ENCODE measurements around the gene ATG9B. TPM values are rescaled to one million over a fixed set of nuclear protein-coding genes. Genes with fewer than 3 reads are reported as not detected.

The ATG9B gene
- total and polyA plus RNA-seq, 9 of the 15 experiments (the other 6 are each of a cell fraction or from before 2014, with no cell fraction given): 0.29 to 8.0 (median 2.1) TPM

DNA sequence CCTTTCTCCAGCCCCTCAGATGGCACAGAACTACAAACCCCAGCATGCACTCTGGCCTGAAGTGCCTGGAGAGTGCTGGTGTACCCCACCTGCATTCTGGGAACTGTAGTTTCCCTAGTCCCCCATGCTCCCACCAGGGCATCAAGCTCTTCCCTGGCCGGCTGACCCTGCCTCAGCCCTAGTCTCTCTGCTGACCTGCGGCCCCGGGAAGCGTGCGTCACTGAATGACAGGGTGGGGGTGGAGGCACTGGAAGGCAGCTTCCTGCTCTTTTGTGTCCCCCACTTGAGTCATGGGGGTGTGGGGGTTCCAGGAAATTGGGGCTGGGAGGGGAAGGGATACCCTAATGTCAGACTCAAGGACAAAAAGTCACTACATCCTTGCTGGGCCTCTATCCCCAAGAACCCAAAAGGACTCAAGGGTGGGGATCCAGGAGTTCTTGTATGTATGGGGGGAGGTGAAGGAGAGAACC is 31.4 kb downstream of the ATG9B start (continued):
- TF ChIP-seq, protein P1, sequence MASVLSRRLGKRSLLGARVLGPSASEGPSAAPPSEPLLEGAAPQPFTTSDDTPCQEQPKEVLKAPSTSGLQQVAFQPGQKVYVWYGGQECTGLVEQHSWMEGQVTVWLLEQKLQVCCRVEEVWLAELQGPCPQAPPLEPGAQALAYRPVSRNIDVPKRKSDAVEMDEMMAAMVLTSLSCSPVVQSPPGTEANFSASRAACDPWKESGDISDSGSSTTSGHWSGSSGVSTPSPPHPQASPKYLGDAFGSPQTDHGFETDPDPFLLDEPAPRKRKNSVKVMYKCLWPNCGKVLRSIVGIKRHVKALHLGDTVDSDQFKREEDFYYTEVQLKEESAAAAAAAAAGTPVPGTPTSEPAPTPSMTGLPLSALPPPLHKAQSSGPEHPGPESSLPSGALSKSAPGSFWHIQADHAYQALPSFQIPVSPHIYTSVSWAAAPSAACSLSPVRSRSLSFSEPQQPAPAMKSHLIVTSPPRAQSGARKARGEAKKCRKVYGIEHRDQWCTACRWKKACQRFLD (CRISPR knock-in tag; IDR thresholded peaks at IDR 0.05): peak; percentile 95
- TF ChIP-seq ZC3H4 (CRISPR knock-in tag; IDR thresholded peaks at IDR 0.05; ENCODE audit: borderline replicate concordance): no peak
- peak; percentile 66 for TF ChIP-seq ATF7 (IDR thresholded peaks at IDR 0.05)
- no peak for TF ChIP-seq ZKSCAN1 (IDR thresholded peaks at IDR 0.05; ENCODE audit: low read depth, low read length)
- TF ChIP-seq RBM22 (IDR thresholded peaks at IDR 0.05; ENCODE audit: low read depth, low read length, poor library complexity, severe bottlenecking): no peak
- no peak for TF ChIP-seq ZNF232 (CRISPR knock-in tag; IDR thresholded peaks at IDR 0.05)
- TF ChIP-seq, protein P2, sequence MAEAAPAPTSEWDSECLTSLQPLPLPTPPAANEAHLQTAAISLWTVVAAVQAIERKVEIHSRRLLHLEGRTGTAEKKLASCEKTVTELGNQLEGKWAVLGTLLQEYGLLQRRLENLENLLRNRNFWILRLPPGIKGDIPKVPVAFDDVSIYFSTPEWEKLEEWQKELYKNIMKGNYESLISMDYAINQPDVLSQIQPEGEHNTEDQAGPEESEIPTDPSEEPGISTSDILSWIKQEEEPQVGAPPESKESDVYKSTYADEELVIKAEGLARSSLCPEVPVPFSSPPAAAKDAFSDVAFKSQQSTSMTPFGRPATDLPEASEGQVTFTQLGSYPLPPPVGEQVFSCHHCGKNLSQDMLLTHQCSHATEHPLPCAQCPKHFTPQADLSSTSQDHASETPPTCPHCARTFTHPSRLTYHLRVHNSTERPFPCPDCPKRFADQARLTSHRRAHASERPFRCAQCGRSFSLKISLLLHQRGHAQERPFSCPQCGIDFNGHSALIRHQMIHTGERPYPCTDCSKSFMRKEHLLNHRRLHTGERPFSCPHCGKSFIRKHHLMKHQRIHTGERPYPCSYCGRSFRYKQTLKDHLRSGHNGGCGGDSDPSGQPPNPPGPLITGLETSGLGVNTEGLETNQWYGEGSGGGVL (CRISPR knock-in tag; IDR thresholded peaks at IDR 0.05): no peak
- TF ChIP-seq SMARCE1 (IDR thresholded peaks at IDR 0.05): peak; percentile 44; the same call in 1 of the 2 replicates
- no peak for TF ChIP-seq HIVEP1 (CRISPR knock-in tag; IDR thresholded peaks at IDR 0.05)
- no peak for TF ChIP-seq ZNF41 (CRISPR knock-in tag; conservative IDR thresholded peaks at IDR 0.05)
- TF ChIP-seq, protein P3, sequence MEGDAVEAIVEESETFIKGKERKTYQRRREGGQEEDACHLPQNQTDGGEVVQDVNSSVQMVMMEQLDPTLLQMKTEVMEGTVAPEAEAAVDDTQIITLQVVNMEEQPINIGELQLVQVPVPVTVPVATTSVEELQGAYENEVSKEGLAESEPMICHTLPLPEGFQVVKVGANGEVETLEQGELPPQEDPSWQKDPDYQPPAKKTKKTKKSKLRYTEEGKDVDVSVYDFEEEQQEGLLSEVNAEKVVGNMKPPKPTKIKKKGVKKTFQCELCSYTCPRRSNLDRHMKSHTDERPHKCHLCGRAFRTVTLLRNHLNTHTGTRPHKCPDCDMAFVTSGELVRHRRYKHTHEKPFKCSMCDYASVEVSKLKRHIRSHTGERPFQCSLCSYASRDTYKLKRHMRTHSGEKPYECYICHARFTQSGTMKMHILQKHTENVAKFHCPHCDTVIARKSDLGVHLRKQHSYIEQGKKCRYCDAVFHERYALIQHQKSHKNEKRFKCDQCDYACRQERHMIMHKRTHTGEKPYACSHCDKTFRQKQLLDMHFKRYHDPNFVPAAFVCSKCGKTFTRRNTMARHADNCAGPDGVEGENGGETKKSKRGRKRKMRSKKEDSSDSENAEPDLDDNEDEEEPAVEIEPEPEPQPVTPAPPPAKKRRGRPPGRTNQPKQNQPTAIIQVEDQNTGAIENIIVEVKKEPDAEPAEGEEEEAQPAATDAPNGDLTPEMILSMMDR (IDR thresholded peaks at IDR 0.05 in 2 of 3, conservative IDR thresholded peaks at IDR 0.05 in 1 of 3; ENCODE audit: insufficient read depth in 2 of 3, low read depth in 1 of 3, low read length in 3 of 3): peak in 1 of 3 experiments; percentile 5; a peak in 1 of 6 replicates
- TF ChIP-seq RCOR1 (IDR thresholded peaks at IDR 0.05; ENCODE audit: borderline replicate concordance in 1 of 2, low read depth in 2 of 2, low read length in 2 of 2): 0 out of 4 replicates have a peak, but pooled peaks of 1 of the 2 experiments have one; percentile 4
- TF ChIP-seq ZNF431 (CRISPR knock-in tag; IDR thresholded peaks at IDR 0.05): no peak
- no peak for TF ChIP-seq SRSF9 (IDR thresholded peaks at IDR 0.05; ENCODE audit: borderline replicate concordance, low read depth, low read length)
- TF ChIP-seq ZNF766 (CRISPR knock-in tag; conservative IDR thresholded peaks at IDR 0.05): peak; percentile 95
- TF ChIP-seq ZNF79 (CRISPR knock-in tag; IDR thresholded peaks at IDR 0.05; ENCODE audit: low read depth): no peak
- no peak for TF ChIP-seq EWSR1 (IDR thresholded peaks at IDR 0.05; ENCODE audit: borderline replicate concordance, low read depth, partially characterized antibody)
- TF ChIP-seq CBX8 (IDR thresholded peaks at IDR 0.05; ENCODE audit: borderline replicate concordance, extremely low read depth, low read depth, low read length, poor library complexity, severe bottlenecking): no peak
- TF ChIP-seq STAT5B (CRISPR knock-in tag; IDR thresholded peaks at IDR 0.05): no peak
- TF ChIP-seq ZNF24 (IDR thresholded peaks at IDR 0.05): no peak
- peak; percentile 46 for TF ChIP-seq ASH1L (IDR thresholded peaks at IDR 0.05; ENCODE audit: borderline replicate concordance, low read depth, partially characterized antibody)
- TF ChIP-seq, protein P4, sequence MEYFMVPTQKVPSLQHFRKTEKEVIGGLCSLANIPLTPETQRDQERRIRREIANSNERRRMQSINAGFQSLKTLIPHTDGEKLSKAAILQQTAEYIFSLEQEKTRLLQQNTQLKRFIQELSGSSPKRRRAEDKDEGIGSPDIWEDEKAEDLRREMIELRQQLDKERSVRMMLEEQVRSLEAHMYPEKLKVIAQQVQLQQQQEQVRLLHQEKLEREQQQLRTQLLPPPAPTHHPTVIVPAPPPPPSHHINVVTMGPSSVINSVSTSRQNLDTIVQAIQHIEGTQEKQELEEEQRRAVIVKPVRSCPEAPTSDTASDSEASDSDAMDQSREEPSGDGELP (CRISPR knock-in tag; IDR thresholded peaks at IDR 0.05; ENCODE audit: borderline replicate concordance): peak; percentile 62; the same call in 1 of the 2 replicates
- TF ChIP-seq ATF1 (CRISPR knock-in tag; IDR thresholded peaks at IDR 0.05): no peak
- TF ChIP-seq ATF1 (tag; IDR thresholded peaks at IDR 0.05): peak; percentile 74
